Caki2 (cell line): ENCODE results near the gene JPT2. TPM values are rescaled to one million over a fixed set of nuclear protein-coding genes. Genes with fewer than 3 reads are reported as not detected.

Source experiments
- DNase-seq: peaks from one replicate; pipeline ENCODE4 v3.0.0-alpha.2; 2015; ENCODE audit warnings: low read depth
- in situ Hi-C: cut with HindIII; loops from 2 replicates; pipeline ENCODE4 v1.10.0; 2016; ENCODE audit warnings: low sequenced_read_pairs, low pct_unique_long_range_greater_than_20kb, mixed read lengths
- total RNA-seq: library from RNA; depleted of rRNA; stranded (reverse); fragments of >200 nt; shearing (Covaris generic); gene quantifications from 2 replicates; pipeline ENCODE4 v1.2.3, GENCODE V29; 2014; ENCODE audit warnings: low replicate concordance; rRNA removed

Gene JPT2
- total RNA-seq, 1 experiment from 2014 or later, result 290 TPM

DNA sequence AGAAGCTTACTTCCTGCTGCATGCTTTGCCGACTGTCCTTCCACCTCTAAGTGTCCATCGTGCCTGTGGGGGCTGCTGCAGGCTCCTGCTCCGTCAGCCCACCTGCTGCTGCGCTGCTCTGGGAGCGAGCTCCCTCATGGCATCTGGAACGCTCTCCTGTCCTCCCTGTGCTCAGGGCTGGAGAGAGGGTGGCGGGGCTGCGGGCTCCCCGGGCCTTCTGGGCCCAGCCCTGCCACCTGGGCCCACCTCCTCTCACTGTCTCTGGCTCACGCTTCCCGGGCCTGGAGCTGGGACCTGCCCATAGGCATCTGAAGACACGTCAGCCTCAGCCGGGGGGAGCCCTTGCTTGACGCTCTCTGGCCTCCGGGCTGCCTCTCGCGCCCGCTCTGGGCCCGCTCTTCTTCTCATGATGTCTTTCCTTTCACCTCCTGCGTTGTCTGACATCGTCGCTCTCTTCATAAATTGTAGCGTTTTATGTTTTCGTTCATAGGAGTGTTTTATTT lies 66.3 kb downstream of the JPT2 start:
- no peak for DNase-seq
- in situ Hi-C loops, result no loop called here

DNA sequence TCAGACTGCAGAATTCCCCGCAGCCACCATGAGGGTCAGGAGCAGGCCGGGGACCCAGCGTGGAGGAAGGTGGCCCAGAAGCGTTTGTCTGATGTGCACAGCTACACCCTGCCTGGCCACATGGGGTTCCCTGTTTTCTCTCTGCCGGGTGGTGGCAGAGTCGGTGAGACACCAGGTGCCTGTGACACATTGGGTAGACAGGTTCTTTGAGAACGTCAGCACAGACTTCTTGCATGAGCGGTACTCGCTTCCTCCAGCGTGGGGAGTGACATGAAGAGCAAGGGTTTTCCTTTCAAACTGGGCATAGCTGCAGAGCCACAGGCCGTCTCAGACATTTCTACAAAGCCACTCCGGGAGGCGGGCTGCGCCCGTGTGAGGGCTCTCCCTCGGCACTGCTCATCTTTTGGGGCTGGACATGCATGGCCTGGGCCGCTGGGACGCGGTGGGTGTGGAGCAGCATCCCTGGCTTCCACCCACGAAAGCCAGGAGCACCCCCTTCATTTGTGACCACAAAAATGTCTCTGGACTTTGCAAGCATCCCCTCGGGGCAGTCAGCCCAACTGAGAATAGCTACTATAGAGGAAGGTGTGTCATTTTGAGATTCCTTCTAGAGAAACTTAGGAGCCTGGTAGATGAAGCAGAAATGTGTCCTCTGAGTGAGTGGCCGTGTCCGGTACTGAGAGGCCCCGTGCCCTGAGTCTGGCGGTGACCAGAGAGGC lies 67.3 kb downstream of the JPT2 start:
- DNase-seq, result peak; percentile 35
- in situ Hi-C loops, result no loop called here

DNA sequence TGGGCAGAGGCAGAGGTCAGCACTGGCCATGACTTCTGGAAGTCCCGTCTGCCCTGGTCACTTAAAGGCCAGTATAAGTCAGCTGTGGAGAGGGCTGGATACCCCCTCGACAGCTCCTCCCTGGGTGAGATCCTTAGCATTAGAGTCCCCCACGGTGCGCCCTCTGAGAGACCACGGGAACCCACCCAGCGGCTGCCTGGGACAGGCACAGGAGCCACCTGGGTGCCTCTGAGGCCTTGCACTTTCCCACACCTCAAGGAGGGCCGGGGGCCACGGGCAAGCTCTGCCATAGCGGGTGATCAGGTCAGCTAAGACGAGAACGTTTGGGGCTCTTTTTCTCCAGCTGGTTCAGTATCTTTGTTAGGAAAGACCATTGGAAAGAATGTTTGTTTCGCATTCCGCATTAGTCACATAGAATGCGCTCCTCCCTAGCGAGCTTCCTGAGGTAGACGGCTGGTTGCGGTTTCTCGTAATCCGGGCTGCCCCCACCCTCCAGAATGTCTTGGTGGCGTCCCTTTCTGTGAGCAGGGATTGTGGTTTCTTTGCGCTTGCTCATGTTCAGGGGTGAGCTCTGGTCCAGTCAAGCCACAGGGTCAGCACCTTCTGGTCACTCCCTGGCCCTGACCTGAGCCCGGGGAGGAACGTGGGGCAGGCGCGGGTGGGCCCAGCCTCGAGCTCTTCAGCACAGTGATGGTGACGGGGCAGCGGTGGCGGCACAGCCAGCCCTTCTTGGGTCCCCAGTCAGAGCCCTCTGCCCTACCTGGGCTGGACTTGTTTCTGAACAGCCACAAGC lies 68.0 kb downstream of the JPT2 start:
- in situ Hi-C loops, result no loop called here
- DNase-seq, result peak; percentile 70

DNA sequence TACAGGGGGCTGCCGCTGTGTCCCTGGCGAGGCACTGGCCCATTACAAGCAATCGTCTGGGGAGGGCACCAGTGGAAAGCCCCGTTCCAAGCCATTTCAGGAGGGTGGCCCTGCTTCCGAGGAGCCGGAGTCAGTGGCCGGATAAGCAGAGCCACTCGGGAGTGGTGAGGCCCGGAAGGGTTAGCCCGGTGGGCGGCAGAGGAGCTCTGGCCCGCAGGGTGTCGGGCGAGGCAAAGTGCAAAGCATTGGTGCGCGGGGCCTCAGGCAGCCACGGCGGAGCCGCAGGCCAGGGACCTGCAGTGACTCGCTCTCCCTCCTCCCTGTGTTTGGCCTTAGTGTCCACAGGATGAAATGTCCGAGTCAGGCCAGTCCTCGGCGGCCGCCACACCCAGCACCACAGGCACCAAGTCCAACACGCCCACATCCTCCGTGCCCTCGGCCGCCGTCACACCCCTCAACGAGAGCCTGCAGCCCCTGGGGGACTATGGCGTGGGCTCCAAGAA lies 68.7 kb downstream of the JPT2 start:
- peak; percentile 50 for DNase-seq
- in situ Hi-C loops, result no loop called here

DNA sequence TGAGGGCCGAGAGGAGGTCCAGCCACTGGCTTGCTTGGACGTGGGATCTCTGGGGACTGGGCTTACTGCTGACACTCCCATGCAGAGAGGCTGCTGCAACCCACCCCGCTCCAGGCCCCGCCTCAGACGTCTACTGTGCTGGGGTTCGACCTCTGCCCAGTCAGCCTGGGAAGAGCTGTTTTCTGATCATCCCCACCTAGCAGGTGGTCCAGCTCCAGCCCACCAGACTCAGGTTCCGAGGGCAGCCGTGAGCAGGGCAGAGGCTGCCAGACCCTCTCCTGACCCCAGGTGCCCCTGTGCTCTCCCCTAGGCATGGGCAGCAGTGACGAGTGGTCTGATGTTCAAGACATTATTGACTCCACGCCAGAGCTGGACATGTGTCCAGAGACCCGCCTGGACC lies 69.9 kb downstream of the JPT2 start:
- in situ Hi-C loops, result no loop called here
- DNase-seq, result no peak

DNA sequence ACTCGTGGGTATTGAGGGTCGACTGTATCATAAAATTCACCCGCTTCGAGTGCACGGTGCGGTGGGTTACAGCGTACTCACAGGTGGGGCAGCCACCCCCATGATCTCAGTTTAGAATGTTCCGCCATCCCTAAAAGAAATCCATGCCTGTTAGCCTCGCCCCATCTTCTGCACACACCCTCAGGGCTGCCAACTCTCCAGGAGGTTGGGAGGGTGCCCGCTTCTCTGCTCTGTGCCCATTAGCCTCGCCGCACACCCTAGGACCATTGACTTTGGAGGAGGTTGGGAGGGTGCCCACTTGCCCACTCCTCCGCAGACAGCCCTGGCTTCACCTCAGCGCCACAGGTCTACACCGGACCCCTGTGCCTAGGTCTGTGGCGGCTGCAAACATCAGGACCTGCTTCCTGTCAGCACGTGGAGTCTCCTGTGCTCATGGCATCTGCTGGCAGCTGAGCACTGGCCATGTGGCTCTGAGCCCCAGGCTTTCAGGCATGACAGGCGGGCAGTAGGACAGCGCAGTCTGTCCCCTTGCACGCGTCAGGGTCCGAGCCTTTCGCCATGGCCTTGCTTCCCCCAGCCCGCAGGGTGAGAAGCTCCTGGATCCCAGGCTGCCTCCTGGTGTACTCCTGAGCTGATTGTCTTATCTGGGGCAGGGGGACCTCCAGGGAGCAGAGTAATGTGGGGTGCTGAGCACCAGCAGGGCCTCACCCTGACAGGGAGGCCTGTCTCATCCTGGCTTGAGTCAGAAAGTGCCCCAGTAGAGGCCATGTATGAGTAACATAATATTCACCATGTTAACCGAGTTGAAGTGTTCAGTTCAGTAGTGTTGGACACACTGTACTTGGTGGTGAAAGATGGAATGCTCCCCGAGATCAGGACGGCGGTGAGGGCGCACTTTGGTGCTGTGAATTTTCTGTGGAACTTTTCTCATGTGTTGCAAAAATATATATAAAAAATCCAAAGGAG lies 71.4 kb downstream of the JPT2 start:
- in situ Hi-C loops, result no loop called here
- DNase-seq, result no peak

Other genes with a start within 250 kb of the JPT2 start
- gene PERCC1, start 247.2 kb upstream of the JPT2 start, total RNA-seq, result not detected in 2 replicates
- not detected in 2 replicates for gene CCDC154, start 233.7 kb upstream of the JPT2 start, total RNA-seq
- gene CLCN7, start 203.3 kb upstream of the JPT2 start, total RNA-seq, result 221 and 247 TPM in 2 replicates
- gene PTX4, start 189.3 kb upstream of the JPT2 start, total RNA-seq, result not detected in 2 replicates
- 77.2 and 81.8 TPM in 2 replicates for gene TELO2, start 184.9 kb upstream of the JPT2 start, total RNA-seq
- gene TMEM204, start 144.6 kb upstream of the JPT2 start, total RNA-seq, result not detected in 2 replicates
- 34.1 and 57.5 TPM in 2 replicates for gene IFT140, start 66.2 kb upstream of the JPT2 start, total RNA-seq
- 4.1 TPM in 2 replicates for gene CRAMP1, start 65.9 kb upstream of the JPT2 start, total RNA-seq
- 13.8 and 24.5 TPM in 2 replicates for gene MAPK8IP3, start 27.9 kb downstream of the JPT2 start, total RNA-seq
- gene NME3, start 93.3 kb downstream of the JPT2 start, total RNA-seq, result 218 and 272 TPM in 2 replicates
- 3.5 and 8.9 TPM in 2 replicates for gene EME2, start 94.5 kb downstream of the JPT2 start, total RNA-seq
- 434 and 458 TPM in 2 replicates for gene MRPS34, start 94.9 kb downstream of the JPT2 start, total RNA-seq
- 87.3 and 107 TPM in 2 replicates for gene SPSB3, start 104.3 kb downstream of the JPT2 start, total RNA-seq
- gene NUBP2, start 104.7 kb downstream of the JPT2 start, total RNA-seq, result 233 and 346 TPM in 2 replicates
- gene IGFALS, start 115.4 kb downstream of the JPT2 start, total RNA-seq, result not detected in 2 replicates
- gene HAGH, start 148.5 kb downstream of the JPT2 start, total RNA-seq, result 205 and 219 TPM in 2 replicates
- 120 and 169 TPM in 2 replicates for gene FAHD1, start 148.9 kb downstream of the JPT2 start, total RNA-seq
- 41.4 and 49.6 TPM in 2 replicates for gene MEIOB, start 193.9 kb downstream of the JPT2 start, total RNA-seq
- not detected in 2 replicates for gene HS3ST6, start 240.1 kb downstream of the JPT2 start, total RNA-seq